Fibroblast of lung (primary cell): Measurements from ENCODE around the gene SLC22A5. TPM values are rescaled to one million over a fixed set of nuclear protein-coding genes. Genes with fewer than 3 reads are reported as not detected.

Source experiments
- DNase-seq, 2 donors: peaks; one replicate each; pipeline versions ENCODE4 v3.0.0 to v3.0.0-alpha.2; 2010; ENCODE audit warnings: low read depth in 2 of 2
- H2AFZ ChIP-seq: 2 replicates; pipeline ENCODE4 v1.5.1; 2012; ENCODE audit warnings: low read length, control low read depth, inconsistent platforms
- H3K27ac ChIP-seq: 2 replicates; pipeline ENCODE4 v1.5.1; 2011; ENCODE audit warnings: low read length, control low read depth; ENCODE audit not compliant: insufficient read depth
- H3K27me3 ChIP-seq: 2 replicates; pipeline ENCODE4 v1.5.1; 2011; ENCODE audit warnings: mild to moderate bottlenecking, low read length; ENCODE audit not compliant: control insufficient read depth, insufficient read depth
- H3K36me3 ChIP-seq: 2 replicates; pipeline ENCODE4 v1.5.1; 2011; ENCODE audit warnings: low read length; ENCODE audit not compliant: control insufficient read depth, insufficient read depth
- H3K4me1 ChIP-seq: 2 replicates; pipeline ENCODE4 v1.5.1; 2011; ENCODE audit warnings: low read length; ENCODE audit not compliant: control insufficient read depth, insufficient read depth; ENCODE audit errors: extremely low read depth
- H3K4me2 ChIP-seq: 2 replicates; pipeline ENCODE4 v1.5.1; 2011; ENCODE audit warnings: low read length, control low read depth; ENCODE audit not compliant: insufficient read depth; ENCODE audit errors: extremely low read depth
- H3K4me3 ChIP-seq, 4 experiments: fragments of 200-600 bp in 1 of 4; sonication (generic) in 1 of 4; replicated peaks in 1 of 4; 2 replicates each; pipeline ENCODE4 v1.5.1; 2011 to 2016; ENCODE audit warnings: low read length in 4 of 4, low read depth in 3 of 4, mild to moderate bottlenecking in 3 of 4, control low read depth in 2 of 4, inconsistent platforms in 1 of 4, mixed read lengths in 1 of 4; ENCODE audit not compliant: insufficient read depth in 1 of 4; ENCODE audit errors: control extremely low read depth in 1 of 4
- H3K79me2 ChIP-seq: 2 replicates; pipeline ENCODE4 v1.5.1; 2012; ENCODE audit warnings: mild to moderate bottlenecking, low read length, inconsistent platforms; ENCODE audit not compliant: control insufficient read depth, insufficient read depth
- H3K9ac ChIP-seq: 2 replicates; pipeline ENCODE4 v1.5.1; 2011; ENCODE audit warnings: mild to moderate bottlenecking, low read length, control low read depth; ENCODE audit not compliant: insufficient read depth
- H3K9me3 ChIP-seq: 2 replicates; pipeline ENCODE4 v1.5.1; 2012; ENCODE audit warnings: low read depth, low read length; ENCODE audit not compliant: control insufficient read depth, insufficient read depth
- H4K20me1 ChIP-seq: 2 replicates; pipeline ENCODE4 v1.5.1; 2011; ENCODE audit warnings: low read length; ENCODE audit not compliant: control insufficient read depth, insufficient read depth; ENCODE audit errors: extremely low read depth
- CTCF ChIP-seq, 2 donors: IDR thresholded peaks in 1 of 2; conservative IDR thresholded peaks in 1 of 2; 1 replicate in 1 of 2; 2 replicates in 1 of 2; pipeline ENCODE4 v1.5.1; 2011 to 2012; ENCODE audit warnings: low read length in 2 of 2, control low read depth in 1 of 2, inconsistent platforms in 1 of 2, low read depth in 1 of 2, mild to moderate bottlenecking in 1 of 2
- EZH2 ChIP-seq: IDR thresholded peaks from 2 replicates; pipeline ENCODE4 v1.5.1; 2012; ENCODE audit warnings: low read length, control low read depth, mild to moderate bottlenecking; ENCODE audit errors: missing control alignments
- polyA plus RNA-seq, 2 donors: library from polyadenylated mRNA; depleted of rRNA in 1 of 2; stranded (reverse) in 1 of 2; unstranded in 1 of 2; fragments of >200 nt; gene quantifications; 2 replicates each; pipeline ENCODE4 v1.2.1, GENCODE V29; 2011 to 2012; ENCODE audit warnings: missing spikeins in 1 of 2
- total RNA-seq: library from RNA; depleted of rRNA; stranded (reverse); fragments of >200 nt; gene quantifications from 2 replicates; pipeline ENCODE4 v1.2.1, GENCODE V29; 2014

SLC22A5 gene
- total and polyA plus RNA-seq, 2 donors (not counting 1 experiment from before 2014, with no cell fraction given) = 3.4 to 8.8 TPM

- Histone ChIP-seq H3K4me1 (no peaks in the 10 kb centered on the region), H4K20me1 (no peaks in the 10 kb centered on the region), H3K4me3 (no peak overlapping the region), H3K27me3 (no peaks in the 10 kb centered on the region), H3K27ac (no peak overlapping the region), H3K36me3 (no peaks in the 10 kb centered on the region), H3K9ac (no peak overlapping the region), H3K9me3 (no peaks in the 10 kb centered on the region), H3K4me2 (no peak overlapping the region), H2AFZ (no peak overlapping the region), H3K79me2 (no peaks in the 10 kb centered on the region)
- DNase-seq = peak in 1 of 2 donors; percentile 20
- no peak for TF ChIP-seq EZH2
- no peak for TF ChIP-seq CTCF (conservative IDR thresholded peaks at IDR 0.05 in 1 of 2, IDR thresholded peaks at IDR 0.05 in 1 of 2; ENCODE audit: low read depth in 1 of 2, low read length in 2 of 2)
Measured at GRCh38 chr5:132378580-132378979, 9.1 kb downstream of the SLC22A5 start.

GRCh38 chr5:132380047-132380446 is 10.5 kb downstream of the SLC22A5 start:
- Histone ChIP-seq H3K4me1 (no peaks in the 10 kb centered on the region), H2AFZ (no peak overlapping the region), H3K36me3 (no peaks in the 10 kb centered on the region), H3K27me3 (no peaks in the 10 kb centered on the region), H3K27ac (no peak overlapping the region), H3K9ac (no peak overlapping the region), H3K4me2 (no peak overlapping the region), H4K20me1 (no peaks in the 10 kb centered on the region), H3K9me3 (no peaks in the 10 kb centered on the region), H3K79me2 (no peaks in the 10 kb centered on the region), H3K4me3 (no peak overlapping the region)
- no peak for DNase-seq
- no peak for TF ChIP-seq EZH2
- no peak for TF ChIP-seq CTCF (conservative IDR thresholded peaks at IDR 0.05 in 1 of 2, IDR thresholded peaks at IDR 0.05 in 1 of 2; ENCODE audit: low read depth in 1 of 2, low read length in 2 of 2)

GRCh38 chr5:132380741-132381140 is 11.2 kb downstream of the SLC22A5 start:
- Histone ChIP-seq H3K9ac (no peak overlapping the region), H4K20me1 (no peaks in the 10 kb centered on the region), H3K36me3 (no peaks in the 10 kb centered on the region), H2AFZ (no peak overlapping the region), H3K27ac (no peak overlapping the region), H3K9me3 (no peaks in the 10 kb centered on the region), H3K4me2 (no peak overlapping the region), H3K4me3 (no peak overlapping the region), H3K4me1 (peaks cover 3% of the 10 kb centered on the region), H3K79me2 (no peaks in the 10 kb centered on the region), H3K27me3 (no peaks in the 10 kb centered on the region)
- TF ChIP-seq CTCF (conservative IDR thresholded peaks at IDR 0.05 in 1 of 2, IDR thresholded peaks at IDR 0.05 in 1 of 2; ENCODE audit: low read depth in 1 of 2, low read length in 2 of 2) (no peak), EZH2 (no peak)
- DNase-seq = no peak
